Kidney glomerular epithelial cell (primary cell): ENCODE measurements around the gene RBPJL.
"Not testable (repeated sequence)": the region's sequence is repeated elsewhere in the genome, so short reads cannot be mapped to it uniquely, and the experiment has no call there.

Experiments used
- DNase-seq: peaks from one replicate; lab custom pipeline; 2025; lab: John Stamatoyannopoulos, UW

The RBPJL gene

DNA sequence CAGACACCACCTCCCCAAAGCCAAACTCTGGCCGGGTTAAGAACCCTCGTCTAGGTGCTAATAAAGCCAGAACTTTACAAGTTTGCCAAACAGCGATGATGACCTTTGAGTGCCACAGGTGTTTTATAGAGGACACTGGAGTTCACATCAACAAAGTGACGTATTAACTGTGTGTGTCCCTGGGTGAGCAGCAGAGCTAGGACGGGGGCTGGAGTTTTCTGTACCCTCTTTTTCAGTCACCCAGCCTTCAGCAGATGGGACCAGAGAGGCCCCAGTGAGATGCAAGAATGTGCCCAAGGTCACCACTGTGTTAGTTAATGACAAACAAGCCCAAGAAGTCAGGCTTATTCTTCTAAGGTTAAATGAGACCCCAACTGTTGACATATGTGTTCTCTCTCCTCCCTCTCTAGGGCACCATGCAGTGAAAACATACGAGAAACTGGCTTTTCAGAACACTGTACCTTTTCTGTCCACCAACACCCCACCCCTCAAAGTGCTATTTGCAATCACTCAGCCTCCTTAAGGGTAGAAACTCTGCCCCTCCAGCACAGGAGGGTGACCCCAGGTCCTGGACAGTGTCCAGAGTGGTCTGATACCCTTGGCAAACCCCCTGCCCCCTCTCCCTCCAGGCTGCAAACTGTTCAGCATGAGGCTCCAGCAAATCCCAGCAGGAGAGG, 36.4 kb downstream of the RBPJL start:
- no peak for DNase-seq

DNA sequence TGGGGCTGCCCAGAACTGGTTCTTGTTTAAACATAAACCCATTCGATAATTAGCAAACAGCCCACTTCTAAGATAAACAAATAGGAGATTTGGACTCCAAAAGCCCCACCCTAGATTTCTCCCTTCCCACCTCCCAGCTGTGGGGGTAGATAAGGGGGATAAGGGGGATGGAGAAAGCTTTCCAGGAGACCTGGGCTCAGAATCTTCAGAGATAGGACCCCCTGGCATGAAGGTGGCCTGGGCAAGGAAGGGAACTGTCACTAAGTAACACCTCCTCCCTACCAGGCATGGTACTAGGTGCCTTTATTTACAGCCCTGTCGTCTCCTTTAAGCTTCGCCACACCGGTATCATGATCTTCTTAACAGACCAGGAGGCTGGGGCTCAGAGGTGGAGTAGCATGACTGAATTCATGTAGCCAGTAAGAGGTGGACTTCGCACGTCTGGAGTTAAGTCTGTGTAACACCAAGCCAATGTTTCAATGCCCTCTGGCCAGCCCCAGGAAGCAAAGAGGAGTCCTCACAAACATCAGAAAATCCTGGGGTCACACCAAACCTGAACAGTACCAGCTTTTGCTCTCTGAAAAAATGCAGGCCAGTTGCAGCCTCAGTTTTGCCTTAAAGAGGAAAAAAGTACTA, 37.0 kb downstream of the RBPJL start:
- peak; percentile 44 for DNase-seq

DNA sequence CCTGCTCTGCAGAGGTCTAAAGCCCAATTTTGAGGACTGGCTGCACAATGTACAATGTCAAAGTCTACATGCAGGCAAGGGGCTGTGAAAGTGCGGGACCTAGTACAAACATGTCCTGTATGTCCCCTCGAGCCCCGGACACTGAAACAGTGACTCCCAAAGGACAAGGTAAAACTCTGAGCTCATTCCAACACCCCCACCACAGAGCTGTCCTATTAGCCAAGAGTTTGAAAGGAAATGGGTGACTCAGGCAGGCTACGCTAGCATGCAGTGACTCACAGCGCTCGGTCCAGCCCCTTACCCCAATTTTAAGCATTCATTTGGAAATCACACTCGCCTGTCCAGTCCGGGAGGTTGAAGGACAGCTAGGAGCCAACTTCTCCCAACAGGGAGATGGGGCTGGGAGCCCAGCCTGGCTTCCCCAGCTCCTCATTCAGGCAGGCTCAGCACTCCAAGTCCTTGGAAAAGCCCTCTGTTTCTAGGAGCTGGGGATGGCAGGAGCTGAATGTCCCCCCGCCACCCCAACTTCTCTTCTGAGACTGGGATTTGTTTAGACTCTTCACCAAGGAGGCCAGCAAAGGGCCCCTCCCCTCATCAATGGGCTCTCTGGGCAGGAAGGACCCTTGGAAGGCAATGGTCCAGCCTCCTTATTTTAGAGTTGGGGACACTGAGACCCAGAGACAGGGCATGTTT, 37.7 kb downstream of the RBPJL start:
- peak; percentile 89 for DNase-seq

DNA sequence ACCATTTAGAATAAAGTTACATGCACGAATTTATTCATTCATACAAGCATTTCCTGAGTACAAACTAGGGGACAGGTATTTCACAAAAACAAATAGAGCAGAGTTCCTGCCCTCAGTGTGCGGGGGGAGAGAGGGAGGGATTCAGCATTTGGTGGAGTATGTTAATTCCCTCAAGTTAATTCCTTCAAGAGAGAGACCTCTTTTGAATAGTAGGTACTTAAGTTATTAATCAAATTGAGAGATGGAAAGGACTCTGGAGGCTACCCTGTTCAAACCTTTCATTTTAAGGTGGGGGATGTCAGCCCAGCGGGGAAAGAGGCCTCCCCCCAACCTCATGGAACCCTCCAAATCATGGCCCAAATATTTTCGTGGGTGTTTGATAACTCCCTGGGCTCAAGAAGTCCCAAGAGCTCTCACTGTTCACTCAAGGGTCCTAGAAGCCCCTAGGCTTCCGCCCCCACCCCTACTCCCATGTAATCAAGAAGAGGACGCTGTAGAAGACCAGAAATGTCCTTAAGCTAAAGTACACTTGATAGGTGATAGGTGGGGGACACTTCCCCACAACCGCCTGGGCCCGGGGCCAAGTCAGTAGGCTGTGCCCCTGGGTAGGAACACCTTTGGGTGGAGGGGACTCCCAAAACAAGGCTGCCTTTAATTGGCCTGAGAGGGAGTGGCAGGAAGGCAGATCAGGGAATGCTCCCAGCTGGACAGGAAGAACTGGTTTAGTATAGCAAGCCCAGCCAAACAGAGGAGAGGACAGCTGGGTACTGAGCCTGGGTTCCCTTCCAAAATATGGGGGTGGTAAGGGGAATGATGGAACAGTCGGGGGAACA, 38.7 kb downstream of the RBPJL start:
- DNase-seq, result no peak

DNA sequence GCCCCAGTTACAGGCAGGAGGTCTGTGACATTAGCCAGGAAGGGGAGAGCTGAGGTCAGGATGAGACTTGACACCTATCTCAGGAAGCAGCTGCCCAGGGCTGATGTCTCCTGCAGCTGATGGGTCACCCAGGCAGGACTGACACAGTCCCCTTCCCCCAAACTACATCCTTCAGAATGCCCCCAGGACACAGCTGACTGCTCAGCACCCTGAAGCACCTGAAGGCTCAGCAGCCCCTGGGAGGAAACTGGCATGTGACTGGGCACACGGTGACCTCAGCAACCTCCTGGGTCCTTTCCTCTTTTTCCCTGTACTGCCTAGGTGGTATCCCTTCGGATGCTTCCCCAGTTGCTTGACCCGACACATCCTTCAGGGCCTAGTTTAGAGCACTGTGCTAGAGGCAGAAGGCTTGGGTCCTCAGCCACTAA, 39.7 kb downstream of the RBPJL start:
- DNase-seq, result no peak

DNA sequence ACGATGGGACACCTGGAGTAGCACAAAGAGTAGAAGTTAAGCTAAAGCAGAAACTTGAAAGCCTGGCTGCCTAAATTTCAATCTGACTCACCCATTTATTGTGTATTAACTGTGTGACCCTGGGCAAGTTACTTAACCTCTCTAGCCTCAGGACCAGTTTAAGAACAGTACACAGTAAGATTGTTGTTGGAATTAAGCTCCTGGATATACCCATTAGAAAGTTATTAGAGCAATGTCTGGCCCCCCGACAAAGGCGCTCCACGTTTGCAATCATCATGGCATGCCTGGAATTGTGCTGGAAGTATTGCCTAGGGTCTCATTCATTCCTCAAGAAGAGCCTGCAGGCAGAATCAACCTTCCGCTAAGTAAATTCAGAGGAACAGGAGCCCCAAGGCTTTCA, 40.2 kb downstream of the RBPJL start:
- DNase-seq, result no peak

DNA sequence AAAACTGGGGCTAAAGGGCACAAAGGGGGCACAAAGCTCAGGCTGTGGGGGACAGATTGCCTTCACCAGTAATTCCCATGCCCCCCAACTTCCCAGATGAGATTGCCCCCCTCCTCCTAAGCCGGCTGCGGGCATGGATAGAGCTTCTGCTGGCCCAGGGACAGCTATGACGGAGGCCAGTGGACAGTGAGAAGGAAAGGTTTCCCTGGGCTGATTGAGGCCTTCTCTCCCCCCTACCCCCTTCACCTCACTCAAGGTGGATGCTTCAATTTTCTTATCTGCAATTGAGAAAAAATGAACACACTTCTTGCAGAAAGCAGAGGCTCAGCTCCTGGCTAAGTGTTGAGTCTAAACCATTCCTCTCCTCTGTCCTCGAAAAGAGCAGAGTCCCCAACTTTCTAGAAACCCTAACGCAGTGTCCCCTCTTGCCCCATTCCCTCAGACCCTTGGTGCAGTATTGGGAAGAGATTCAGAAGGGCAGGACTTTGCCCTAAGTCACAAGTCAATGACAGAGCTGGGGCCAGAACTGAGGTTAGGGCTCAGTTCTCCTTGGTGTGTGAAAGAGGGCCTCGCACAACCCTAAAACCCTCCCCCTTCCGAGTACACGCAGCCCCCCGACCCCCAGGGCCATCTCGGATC, 40.8 kb downstream of the RBPJL start:
- DNase-seq, result no peak

DNA sequence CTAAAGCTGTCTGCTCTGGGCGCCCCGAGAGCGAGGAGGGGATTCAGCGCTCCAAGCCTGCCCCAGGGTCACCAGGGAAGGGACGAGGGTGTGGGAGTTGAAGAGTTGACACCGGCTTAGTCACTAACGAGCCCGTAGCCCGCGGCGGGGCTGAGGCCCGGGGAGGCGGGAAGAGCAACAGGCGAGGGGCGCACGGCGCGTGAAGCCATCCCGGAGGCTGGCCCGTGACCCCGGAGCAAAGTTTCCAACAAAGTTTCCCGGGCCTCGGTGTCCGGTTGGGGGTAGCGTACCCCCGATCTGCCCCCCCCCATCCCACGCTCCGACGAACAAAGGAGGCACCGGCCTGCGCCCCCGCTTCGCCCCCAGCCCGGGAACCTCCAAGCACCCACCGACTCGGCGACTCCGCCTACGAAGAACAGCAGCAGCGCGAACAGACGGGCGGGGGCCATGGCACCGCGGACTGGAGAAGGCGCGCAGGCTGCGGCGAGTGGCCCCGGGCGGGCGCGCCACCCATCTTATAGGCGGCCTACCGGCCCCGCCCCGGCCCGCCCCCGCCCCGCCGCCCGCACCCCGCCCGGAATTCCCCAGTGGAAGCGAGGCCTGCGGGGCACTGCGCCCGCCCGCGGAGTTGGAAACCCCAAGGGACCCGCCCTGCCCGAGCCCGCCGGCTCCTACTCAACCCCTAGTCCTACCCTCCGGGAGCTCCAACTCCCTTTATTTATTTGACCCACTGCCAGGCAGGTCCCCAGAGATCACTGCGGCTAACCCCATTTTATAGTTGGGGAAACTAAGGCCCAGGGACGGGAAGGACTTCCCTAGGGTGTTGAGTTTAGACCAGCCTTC, 41.5 kb downstream of the RBPJL start, which contains the start of gene SDC4:
TSS of gene SDC4 (minus strand) at position 489 of the 843 bp plus-strand sequence. CDS start at position 449, 40 bp downstream.
- no peak for DNase-seq

DNA sequence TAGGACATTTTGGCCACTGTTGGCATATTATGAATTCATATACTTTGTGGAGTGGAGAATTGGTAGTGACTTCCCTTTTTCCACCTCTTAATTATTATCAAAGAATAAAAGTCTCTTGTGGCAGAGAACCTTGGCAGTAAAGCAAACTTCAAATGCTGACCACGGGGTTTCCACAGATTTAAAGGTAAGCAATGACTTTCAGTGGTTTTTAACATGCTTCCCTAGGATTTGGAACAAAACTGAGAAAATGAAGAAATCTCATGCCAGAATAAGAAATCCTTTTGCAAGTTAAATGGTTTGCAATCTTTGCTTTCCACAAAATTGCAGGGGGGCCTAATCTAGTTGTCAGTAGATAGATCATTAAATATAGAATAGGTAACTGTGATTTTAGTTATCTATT, 43.6 kb downstream of the RBPJL start:
- no peak for DNase-seq

DNA sequence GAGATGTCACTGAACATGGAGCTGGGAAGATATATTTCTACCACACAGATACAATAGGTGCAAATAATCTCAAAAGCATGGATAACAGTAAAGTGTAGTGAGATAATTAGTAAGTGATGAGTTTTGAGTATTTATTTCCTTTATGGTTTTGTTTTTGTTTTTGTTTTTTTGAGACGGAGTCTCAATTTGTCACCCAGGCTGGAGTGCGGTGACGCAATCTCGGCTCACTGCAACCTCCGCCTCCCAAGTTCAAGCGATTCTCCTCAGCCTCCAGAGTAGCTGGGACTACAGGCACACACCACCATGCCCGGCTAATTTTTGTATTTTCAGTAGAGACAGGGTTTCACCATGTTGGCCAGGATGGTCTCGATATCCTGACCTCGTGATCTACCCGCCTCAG, 44.2 kb downstream of the RBPJL start:
- not testable (repeated sequence) for DNase-seq

DNA sequence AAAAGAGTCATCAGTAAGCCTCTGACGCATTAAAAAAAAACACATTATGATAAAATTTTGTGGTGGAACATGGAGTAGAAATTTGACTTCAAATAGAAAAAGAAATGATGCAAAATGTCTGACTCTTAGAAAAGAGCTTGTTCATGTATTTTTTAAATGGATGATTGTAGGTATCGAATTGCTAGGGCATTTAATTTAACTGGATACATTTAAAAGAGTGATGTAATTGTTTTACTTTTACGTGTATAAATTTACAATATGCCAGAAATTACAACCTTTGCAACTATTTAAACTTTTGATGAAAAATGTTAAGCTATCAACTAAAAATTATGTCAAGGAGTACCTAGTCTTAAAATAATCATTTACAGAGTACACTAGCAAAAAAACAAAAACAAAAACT, 46.1 kb downstream of the RBPJL start:
- no peak for DNase-seq

DNA sequence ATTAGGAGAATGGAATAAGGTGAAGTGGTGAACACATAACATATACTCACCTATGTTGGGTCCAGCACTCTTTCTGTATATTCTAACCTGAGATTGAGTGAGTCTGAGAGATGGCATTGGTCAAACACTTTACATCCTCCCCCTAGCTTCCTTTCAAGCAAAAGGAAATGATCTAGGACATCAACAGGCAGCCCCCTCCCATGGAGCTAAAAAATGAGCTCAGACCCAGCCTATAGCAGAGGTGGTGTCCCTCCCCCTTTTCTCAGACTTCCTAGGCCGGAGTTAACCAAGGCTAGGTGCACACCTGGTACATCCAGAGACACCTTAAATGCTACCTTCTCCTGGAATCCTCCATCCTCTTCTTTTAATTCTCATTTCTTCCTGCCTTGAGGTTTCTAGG, 47.1 kb downstream of the RBPJL start:
- DNase-seq, result no peak

DNA sequence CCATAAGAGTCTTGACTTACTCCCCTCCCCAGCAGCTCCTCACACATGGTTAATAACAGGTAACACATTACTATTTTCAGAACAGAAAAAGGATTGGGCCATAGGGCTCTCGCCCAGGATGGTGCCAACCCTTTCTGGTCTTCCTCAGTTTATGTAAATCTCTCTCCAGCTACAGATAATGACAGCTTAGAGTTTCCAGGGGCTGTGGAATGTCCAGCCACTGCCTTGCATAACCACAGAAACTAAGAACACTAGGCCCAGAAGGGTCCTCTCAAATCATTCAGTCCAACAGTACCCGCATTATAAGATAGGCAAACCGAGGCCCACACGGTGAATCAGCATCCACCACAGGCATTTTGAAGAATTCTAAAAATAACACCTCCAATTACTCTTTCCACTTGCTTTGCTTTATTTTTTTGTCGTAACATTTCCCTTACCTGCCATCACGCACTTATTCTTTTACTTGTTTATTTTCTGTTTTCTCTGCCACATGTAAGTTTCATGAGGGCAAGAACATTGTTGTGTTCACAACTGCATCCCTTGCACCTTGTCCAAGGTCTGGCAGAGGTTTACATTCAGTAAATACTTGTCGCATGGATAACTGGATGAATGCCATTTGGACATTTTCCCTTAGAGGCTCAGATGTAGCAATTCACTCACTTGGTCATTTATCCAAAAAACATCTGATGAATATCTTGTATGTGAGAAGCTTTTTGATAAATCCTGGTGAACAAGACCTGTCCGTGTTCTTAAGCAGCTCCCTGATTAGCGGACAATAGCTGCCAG, 48.0 kb downstream of the RBPJL start:
- no peak for DNase-seq

DNA sequence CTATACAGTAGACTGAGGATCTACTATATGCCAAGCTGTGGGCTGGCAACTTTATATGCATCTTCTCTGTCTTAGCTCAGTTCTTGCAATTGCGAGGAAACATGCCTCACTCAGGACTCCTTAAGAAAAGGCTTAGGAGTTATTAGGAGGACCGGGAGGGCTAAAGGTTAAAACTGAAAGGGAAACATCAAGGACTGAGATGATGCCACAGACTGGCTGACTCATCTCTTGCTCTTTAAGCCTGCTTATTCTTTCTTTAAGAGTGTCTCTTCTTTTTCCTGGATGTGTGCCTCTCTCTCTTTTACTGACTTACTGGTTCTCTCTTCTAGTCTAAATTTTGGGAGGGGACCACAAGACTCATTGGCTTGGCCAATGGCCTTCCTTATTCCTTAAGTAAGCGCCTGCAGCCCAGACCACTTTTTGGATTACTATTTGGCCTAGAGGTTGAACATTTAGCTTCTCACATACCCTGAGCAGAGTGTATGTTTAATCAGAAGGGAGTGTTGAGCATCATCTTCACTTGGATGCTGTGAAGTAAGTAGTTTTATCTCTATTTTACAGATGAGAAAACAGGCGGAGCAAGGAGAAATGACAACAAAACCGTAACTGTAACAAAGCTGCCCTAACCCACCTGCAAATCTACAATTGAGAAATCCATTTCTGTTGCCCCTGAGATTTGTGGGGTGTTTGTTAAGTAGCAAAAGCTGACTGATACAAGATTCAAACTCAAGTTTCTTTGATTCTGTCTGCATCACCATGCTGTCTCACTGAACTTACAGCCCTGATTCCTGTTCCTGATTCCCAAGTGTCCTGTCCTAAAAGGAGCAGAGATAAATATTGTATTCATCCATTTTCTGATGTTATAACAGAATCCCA, 48.8 kb downstream of the RBPJL start:
- peak; percentile 55 for DNase-seq

DNA sequence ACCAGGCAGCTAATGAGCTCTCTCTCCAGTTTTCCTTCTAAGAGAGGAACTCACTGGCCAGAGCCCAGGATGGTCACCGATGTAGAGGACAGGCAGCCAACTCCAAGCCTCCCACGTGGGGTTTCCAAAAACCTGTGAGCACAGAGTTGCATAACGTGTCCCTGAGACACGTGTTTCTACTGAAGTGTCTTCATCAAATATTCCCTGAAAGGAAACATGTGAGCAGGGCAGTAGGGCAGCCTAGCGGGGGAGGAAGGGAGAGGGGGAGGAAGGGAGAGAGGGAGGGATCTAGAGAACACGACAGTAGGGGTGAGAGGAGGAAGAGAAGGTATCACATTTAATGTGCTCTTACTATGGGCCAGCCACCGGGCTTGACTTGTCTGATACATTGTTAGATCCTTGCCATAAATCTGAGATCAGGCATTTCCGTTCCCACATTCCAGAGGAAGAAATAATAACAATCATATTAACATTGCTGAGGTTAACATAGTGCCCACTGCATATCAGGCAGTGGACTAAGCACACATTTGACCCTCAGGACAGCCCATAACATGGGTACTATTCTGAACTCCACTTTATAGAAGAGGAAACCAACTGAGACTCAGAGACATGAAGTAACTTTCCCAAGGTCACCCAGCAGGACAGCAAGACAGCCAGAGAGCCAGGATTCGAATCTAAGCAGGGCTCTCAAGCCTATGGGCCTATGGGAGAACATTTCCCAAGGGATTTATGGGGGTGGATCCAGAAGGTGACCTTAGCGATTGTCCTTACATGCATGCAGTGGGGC, 51.8 kb downstream of the RBPJL start:
- peak; percentile 76 for DNase-seq

DNA sequence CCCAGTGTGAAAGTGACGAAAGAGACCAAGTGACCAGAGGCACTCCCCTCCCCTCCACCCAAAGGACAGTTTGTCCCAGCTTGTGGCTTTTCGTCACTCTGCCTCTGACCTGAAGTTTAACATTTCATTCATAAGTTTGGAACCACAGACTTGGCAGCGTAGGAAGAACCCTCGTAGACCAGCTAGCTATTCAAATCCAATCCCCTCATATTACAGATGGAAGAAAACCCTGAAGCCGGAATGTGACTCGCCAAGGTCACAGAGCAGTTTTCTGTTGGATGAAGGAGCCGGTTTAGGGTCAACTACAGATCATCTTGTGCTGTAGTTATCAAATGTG, 52.4 kb downstream of the RBPJL start:
- no peak for DNase-seq

DNA sequence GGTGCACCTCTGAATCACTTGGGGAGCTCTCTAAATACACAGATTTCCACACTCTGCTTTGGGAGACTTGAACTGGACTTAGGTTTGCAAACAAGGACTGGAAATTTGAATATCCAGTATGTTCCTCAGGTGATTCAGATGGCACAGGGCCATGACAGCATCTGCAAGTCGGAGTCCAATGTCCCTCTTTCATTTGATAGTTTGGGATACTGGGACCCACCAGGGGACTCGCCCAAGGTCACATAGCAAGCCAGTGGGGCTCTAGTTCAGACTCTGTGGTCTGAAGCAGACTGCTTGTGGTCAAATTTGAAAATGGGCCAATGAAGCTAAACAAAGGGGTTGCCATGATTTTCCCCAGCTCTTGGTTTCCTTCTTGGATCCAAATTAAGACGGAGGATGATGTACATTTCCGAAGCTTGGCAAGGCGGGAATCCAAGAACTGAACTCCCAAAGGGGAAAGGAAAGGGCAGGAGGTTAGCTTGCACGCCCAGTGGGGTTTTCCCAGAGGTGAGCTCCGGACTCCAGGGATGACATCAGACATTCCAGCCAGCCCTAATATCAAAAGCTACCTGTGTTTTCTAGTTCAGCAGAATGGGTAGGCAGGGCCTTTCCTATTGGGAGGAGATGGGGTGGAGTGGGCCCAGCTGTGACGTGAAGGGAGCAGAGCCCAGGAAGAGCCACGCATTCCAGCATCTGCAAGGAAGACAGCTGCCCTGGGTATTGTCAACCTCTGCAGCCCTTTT, 52.9 kb downstream of the RBPJL start:
- peak; percentile 38 for DNase-seq

DNA sequence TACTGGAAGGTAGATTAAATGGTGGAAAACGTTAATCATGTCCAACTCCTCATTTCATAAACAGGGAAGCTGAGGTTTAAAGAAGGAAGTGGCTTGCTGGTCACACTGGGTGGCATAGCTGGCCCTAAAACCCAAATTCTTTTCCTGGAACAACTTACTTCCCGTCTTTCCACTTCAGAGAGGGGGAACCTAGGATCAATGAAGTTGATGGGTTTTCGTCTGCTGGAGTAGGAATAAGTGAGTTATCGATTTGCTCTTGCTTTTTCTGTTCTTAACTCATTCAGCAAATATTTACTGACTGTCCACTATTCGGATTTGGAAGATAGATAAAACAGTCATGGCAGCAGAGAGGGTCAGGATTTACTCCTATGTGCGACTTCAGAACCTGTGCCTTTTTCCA, 55.2 kb downstream of the RBPJL start:
- no peak for DNase-seq
